Activated B cell treated with CpG ODN at 0.5 μM for 24 hours (primary cell): ENCODE data around the gene PARP16. TPM values are rescaled to one million over a fixed set of nuclear protein-coding genes. Genes with fewer than 3 reads are reported as not detected.

ENCODE experiments used
- ATAC-seq: fragments of 200-7000 bp; cut with Tn5 transposase; one replicate; pipeline ENCODE4 v1.10.0; 2021; ENCODE audit warnings: low read depth, mild to moderate bottlenecking, moderate library complexity
- CTCF ChIA-PET: fragments of 350-600 bp; sonication (Branson Sonifier 250); formaldehyde crosslinking; loops from one replicate; lab custom pipeline; 2021; ENCODE audit warnings: antibody characterized with exemption; lab: Charles Lee
- POLR2A ChIA-PET: fragments of 350-600 bp; sonication (Branson Sonifier 250); formaldehyde crosslinking; loops from one replicate; lab custom pipeline; 2021; ENCODE audit warnings: antibody characterized with exemption; lab: Charles Lee
- DNase-seq: peaks from one replicate; pipeline ENCODE4 v3.0.0; 2022
- H3K27ac Mint-ChIP-seq: one replicate; pipeline ENCODE4 v1.8.0; 2020; ENCODE audit warnings: mixed read lengths
- H3K27me3 Mint-ChIP-seq: one replicate; pipeline ENCODE4 v1.8.0; 2021; ENCODE audit warnings: mixed read lengths
- H3K36me3 Mint-ChIP-seq: one replicate; pipeline ENCODE4 v1.8.0; 2021; ENCODE audit warnings: low read depth, mixed read lengths
- H3K4me1 Mint-ChIP-seq: one replicate; pipeline ENCODE4 v1.8.0; 2021; ENCODE audit warnings: mixed read lengths
- H3K4me3 Mint-ChIP-seq: one replicate; pipeline ENCODE4 v1.8.0; 2020; ENCODE audit warnings: mild to moderate bottlenecking, mixed read lengths
- H3K9me3 Mint-ChIP-seq: one replicate; pipeline ENCODE4 v1.8.0; 2020; ENCODE audit warnings: mixed read lengths
- intact Hi-C: fragments of 100-400 bp; cut with micrococcal nuclease; formaldehyde crosslinking; loops from one replicate; pipeline ENCODE4 v1.15.1; 2024
- total RNA-seq: library from RNA; stranded (reverse); gene quantifications from 2 replicates; pipeline ENCODE4 v1.2.3, GENCODE V29; 2022
- TF ChIP-seq, protein P1 (sequence below): fragments of 200-600 bp; IDR thresholded peaks from one replicate; pipeline ENCODE4 v1.8.0; 2022; ENCODE audit warnings: antibody characterized with exemption, mild to moderate bottlenecking

The PARP16 gene
- total RNA-seq, 1 donor from 2014 or later, result 11.5 TPM

DNA sequence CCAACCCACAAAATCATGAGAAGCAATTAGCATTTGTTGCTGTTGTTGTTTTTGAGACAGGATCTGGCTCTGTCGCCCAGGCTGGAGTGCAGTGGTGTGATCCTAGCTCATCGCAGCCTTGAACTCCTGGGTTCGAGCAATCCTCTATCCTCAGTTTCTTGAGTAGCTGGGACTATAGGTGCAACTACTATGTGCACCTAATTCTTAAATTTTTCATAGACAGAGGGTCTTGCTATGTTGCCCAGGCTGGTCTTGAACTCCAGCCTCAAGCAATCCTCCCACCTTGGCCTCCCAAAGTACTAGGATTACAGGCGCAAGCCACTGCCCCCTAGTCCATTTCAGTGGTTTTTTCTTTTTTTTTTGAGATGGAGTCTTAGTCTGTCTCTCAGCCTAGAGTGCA, 18.3 kb downstream of the PARP16 start:
- Mint-ChIP-seq H3K36me3 (peaks cover 35% of the 10 kb centered on the region), H3K27me3 (no peaks in the 10 kb centered on the region)
- intact Hi-C loops, result no loop called here

DNA sequence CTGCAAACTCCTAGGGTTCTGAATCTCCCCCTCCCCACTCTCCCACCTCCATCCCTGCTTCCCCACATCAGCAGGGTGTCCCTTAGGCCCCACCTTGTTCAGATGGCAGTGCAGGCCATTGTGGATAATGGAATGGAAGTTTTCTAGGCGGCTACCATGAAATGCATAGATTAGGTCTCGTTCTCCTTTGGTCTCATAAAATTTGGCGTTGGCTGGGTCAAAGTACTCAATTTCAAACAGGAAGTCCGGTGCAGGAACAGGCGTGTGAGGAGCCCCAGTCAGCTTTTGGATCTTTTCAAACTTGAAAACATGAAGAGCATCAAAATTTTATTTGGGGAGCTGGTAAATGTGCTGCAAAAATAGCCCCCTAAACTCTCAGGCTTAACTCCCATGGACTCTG, 20.2 kb downstream of the PARP16 start:
- H3K27me3 Mint-ChIP-seq, result no peaks in the 10 kb centered on the region
- TF ChIP-seq, protein P1, sequence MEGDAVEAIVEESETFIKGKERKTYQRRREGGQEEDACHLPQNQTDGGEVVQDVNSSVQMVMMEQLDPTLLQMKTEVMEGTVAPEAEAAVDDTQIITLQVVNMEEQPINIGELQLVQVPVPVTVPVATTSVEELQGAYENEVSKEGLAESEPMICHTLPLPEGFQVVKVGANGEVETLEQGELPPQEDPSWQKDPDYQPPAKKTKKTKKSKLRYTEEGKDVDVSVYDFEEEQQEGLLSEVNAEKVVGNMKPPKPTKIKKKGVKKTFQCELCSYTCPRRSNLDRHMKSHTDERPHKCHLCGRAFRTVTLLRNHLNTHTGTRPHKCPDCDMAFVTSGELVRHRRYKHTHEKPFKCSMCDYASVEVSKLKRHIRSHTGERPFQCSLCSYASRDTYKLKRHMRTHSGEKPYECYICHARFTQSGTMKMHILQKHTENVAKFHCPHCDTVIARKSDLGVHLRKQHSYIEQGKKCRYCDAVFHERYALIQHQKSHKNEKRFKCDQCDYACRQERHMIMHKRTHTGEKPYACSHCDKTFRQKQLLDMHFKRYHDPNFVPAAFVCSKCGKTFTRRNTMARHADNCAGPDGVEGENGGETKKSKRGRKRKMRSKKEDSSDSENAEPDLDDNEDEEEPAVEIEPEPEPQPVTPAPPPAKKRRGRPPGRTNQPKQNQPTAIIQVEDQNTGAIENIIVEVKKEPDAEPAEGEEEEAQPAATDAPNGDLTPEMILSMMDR, result no peak
- no peaks in the 10 kb centered on the region for H3K9me3 Mint-ChIP-seq
- DNase-seq, result no peak
- ChIA-PET CTCF (no interaction called here), POLR2A (no interaction called here)
- intact Hi-C loops, result no loop called here
- H3K36me3 Mint-ChIP-seq, result peaks cover 54% of the 10 kb centered on the region
- no peak for ATAC-seq
- H3K27ac Mint-ChIP-seq, result no peak overlapping the region
- H3K4me1 Mint-ChIP-seq, result no peaks in the 10 kb centered on the region
- H3K4me3 Mint-ChIP-seq, result no peak overlapping the region

More for the DNA sequence above, 18.3 kb downstream of the PARP16 start:
- DNase-seq, result no peak
- no peaks in the 10 kb centered on the region for H3K4me1 Mint-ChIP-seq
- H3K4me3 Mint-ChIP-seq, result no peak overlapping the region
- ChIA-PET POLR2A (no interaction called here), CTCF (no interaction called here)
- H3K9me3 Mint-ChIP-seq, result no peaks in the 10 kb centered on the region
- no peak for ATAC-seq
- TF ChIP-seq, protein P1, result no peak
- H3K27ac Mint-ChIP-seq, result no peak overlapping the region

DNA sequence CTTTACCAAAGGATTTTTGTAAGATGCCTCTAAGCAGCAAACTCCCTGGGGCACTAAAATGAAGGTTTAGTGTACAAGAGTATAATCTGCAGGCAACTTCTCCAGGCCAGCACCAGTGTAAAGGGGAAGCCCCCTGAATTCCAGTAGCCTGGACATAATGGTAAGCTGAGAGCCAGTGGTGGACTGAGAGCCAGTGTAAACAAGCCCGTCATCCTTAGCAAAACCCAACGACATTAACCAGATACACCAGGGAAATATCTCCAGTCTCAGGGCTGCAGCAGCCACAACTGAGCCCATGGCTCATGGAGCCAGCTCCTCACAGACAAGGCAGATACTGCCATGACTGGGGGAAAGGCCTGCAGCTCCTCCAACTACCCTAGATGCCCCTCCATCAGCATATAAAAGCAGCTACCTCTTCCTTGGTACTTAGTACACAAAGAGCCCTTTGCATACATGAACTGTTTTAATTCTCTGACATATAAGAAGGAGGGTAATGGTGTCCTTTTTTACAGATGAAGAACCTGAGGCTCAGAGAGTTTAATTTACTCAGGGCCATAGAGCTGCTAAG, 21.7 kb downstream of the PARP16 start:
- Mint-ChIP-seq H3K27me3 (no peaks in the 10 kb centered on the region), H3K27ac (no peak overlapping the region), H3K4me1 (no peaks in the 10 kb centered on the region), H3K9me3 (no peaks in the 10 kb centered on the region), H3K36me3 (peaks cover 57% of the 10 kb centered on the region), H3K4me3 (no peak overlapping the region)
- TF ChIP-seq, protein P1, result no peak
- ChIA-PET CTCF (no interaction called here), POLR2A (no interaction called here)
- ATAC-seq (no peak), DNase-seq (no peak)
- intact Hi-C loops, result no loop called here

DNA sequence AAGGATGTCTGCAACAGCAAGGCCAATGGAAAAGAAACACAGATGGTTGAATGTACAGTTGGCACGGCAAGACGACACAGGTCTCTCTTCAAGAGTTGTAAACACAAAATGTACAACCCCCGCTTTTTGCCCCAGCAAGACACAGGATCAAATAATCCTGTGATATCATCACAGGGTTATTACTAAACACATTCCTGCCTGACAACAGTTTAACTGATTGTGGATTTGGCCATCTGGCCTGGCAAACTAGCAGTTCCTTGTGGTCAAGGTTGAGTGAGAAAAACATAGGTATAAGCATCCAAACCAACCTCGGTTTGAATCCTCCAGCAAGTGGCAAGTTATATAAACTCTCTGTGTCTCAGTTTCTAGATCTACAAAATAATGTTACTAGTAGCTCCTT, 23.4 kb downstream of the PARP16 start:
- no peak for DNase-seq

DNA sequence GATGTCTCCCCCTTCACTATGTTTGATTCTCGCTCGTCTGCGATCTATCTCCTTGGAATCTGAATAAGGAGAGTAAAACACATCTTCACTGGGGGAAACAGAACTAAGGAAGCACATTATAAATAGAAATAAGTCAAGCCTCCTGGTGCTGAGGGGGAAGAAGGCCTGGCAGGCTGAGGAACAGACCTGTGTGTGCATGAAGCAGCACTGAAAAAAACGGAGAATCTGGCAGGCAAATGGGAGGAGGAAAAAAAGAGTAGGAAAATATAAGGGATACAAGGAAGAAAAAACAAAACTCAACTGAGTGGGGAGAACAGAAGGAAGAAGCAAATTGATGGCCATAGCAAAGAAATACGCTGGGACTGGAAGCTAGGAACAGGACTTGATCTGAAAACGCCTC, 25.7 kb downstream of the PARP16 start:
- Mint-ChIP-seq H3K36me3 (peaks cover 68% of the 10 kb centered on the region), H3K4me3 (no peak overlapping the region), H3K4me1 (no peaks in the 10 kb centered on the region), H3K27me3 (no peaks in the 10 kb centered on the region), H3K9me3 (no peaks in the 10 kb centered on the region), H3K27ac (no peak overlapping the region)
- intact Hi-C loops, result no loop called here
- CTCF ChIA-PET, result no interaction called here
- no peak for ATAC-seq
- TF ChIP-seq, protein P1, result no peak
- no peak for DNase-seq
- POLR2A ChIA-PET, result no interaction called here

More for the DNA sequence above, 23.4 kb downstream of the PARP16 start:
- Mint-ChIP-seq H3K4me1 (no peaks in the 10 kb centered on the region), H3K27me3 (no peaks in the 10 kb centered on the region), H3K27ac (no peak overlapping the region), H3K4me3 (no peak overlapping the region), H3K9me3 (no peaks in the 10 kb centered on the region), H3K36me3 (peaks cover 67% of the 10 kb centered on the region)
- POLR2A ChIA-PET, result no interaction called here
- TF ChIP-seq, protein P1, result no peak
- no peak for ATAC-seq
- CTCF ChIA-PET, result no interaction called here
- intact Hi-C loops, result no loop called here
